Testis (tissue), 3 donors: ENCODE measurements around the gene COQ9. TPM values are rescaled to one million over a fixed set of nuclear protein-coding genes. Genes with fewer than 3 reads are reported as not detected.

ENCODE experiments used
- DNase-seq: peaks from one replicate; pipeline ENCODE4 v3.0.0-alpha.2; 2019
- H3K27ac ChIP-seq, 2 donors: fragments of 200-600 bp; sonication (generic); one replicate each; pipeline ENCODE4 v1.5.1; 2019
- H3K27me3 ChIP-seq: fragments of 200-600 bp; sonication (generic); one replicate; pipeline ENCODE4 v1.5.1; 2019
- H3K36me3 ChIP-seq: fragments of 200-600 bp; sonication (generic); one replicate; pipeline ENCODE4 v1.5.1; 2017; ENCODE audit warnings: low read depth; ENCODE audit errors: missing control alignments
- H3K4me1 ChIP-seq: fragments of 200-600 bp; sonication (generic); one replicate; pipeline ENCODE4 v1.5.1; 2019
- H3K4me3 ChIP-seq, 2 donors: fragments of 200-600 bp; sonication (generic); one replicate each; pipeline ENCODE4 v1.5.1; 2017 to 2019
- H3K9me3 ChIP-seq: fragments of 200-600 bp; sonication (generic); one replicate; pipeline ENCODE4 v1.5.1; 2017
- CTCF ChIP-seq, 3 experiments: fragments of 450-650 bp in 2 of 3; fragments of 200-600 bp in 1 of 3; sonication (generic) in 1 of 3; IDR thresholded peaks; one replicate each; pipeline ENCODE4 v1.5.1; 2016 to 2019; ENCODE audit warnings: antibody characterized with exemption in 3 of 3, mild to moderate bottlenecking in 2 of 3, moderate library complexity in 1 of 3
- POLR2A ChIP-seq: fragments of 450-650 bp; IDR thresholded peaks from one replicate; pipeline ENCODE4 v1.6.1; 2017; ENCODE audit warnings: antibody characterized with exemption, mild to moderate bottlenecking, moderate library complexity
- WGBS, 2 donors: methylation state at CpG; one replicate each; pipeline ENCODE4 v1.1.5; 2018; 5-methylcytosine and 5-hydroxymethylcytosine counted together
- intact Hi-C: fragments of 100-400 bp; cut with DNase I; formaldehyde crosslinking; loops from one replicate; pipeline ENCODE4 v1.15.1; 2023; ENCODE audit warnings: low total_unique reads
- polyA plus RNA-seq: library from polyadenylated mRNA; stranded (reverse); fragments of 350-450 nt; fragmentation: Illumina TruSeq; extraction: RNeasy Lipid Tissue Mini Kit (QIAGEN cat#74804); gene quantifications from one replicate; pipeline ENCODE4 v1.2.3, GENCODE V29; 2014; ENCODE audit warnings: low read depth, low replicate concordance; ENCODE audit not compliant: insufficient read depth
- total RNA-seq, 2 donors: library from RNA; depleted of rRNA; stranded (reverse); fragments of >200 nt; gene quantifications; one replicate each; pipeline ENCODE4 v1.2.3, GENCODE V29; 2016

Gene COQ9
- total and polyA plus RNA-seq, 3 donors from 2014 or later: 74.1 to 93.5 (median 77.1) TPM

- Histone ChIP-seq H3K4me1 (no peaks in the 10 kb centered on the region), H3K27ac (no peak overlapping the region), H3K27me3 (no peaks in the 10 kb centered on the region), H3K4me3 (no peak overlapping the region), H3K36me3 (no peaks in the 10 kb centered on the region), H3K9me3 (no peaks in the 10 kb centered on the region)
- DNase-seq: no peak
- TF ChIP-seq CTCF (IDR thresholded peaks at IDR 0.05) (no peak), POLR2A (no peak)
- intact Hi-C loops: no loop called here
- 62 to 83% methylated on average over 3 of the region's 3 CpGs for WGBS, 2 donors
Measured at GRCh38 chr16:57405097-57405496, 42.2 kb upstream of the COQ9 start.

- H3K27ac ChIP-seq: no peak overlapping the region
- TF ChIP-seq CTCF (IDR thresholded peaks at IDR 0.05): no peak
- TF ChIP-seq POLR2A: no peak
- H3K4me1 ChIP-seq: no peaks in the 10 kb centered on the region
- no peaks in the 10 kb centered on the region for H3K36me3 ChIP-seq
- H3K9me3 ChIP-seq: no peaks in the 10 kb centered on the region
- DNase-seq: no peak
- no peaks in the 10 kb centered on the region for H3K27me3 ChIP-seq
- intact Hi-C loops: no loop called here
- no peak overlapping the region for H3K4me3 ChIP-seq
- WGBS, 2 donors: 78 to 79% methylated on average over 2 of the region's 2 CpGs
Measured at GRCh38 chr16:57406881-57407280, 40.4 kb upstream of the COQ9 start.

DNA sequence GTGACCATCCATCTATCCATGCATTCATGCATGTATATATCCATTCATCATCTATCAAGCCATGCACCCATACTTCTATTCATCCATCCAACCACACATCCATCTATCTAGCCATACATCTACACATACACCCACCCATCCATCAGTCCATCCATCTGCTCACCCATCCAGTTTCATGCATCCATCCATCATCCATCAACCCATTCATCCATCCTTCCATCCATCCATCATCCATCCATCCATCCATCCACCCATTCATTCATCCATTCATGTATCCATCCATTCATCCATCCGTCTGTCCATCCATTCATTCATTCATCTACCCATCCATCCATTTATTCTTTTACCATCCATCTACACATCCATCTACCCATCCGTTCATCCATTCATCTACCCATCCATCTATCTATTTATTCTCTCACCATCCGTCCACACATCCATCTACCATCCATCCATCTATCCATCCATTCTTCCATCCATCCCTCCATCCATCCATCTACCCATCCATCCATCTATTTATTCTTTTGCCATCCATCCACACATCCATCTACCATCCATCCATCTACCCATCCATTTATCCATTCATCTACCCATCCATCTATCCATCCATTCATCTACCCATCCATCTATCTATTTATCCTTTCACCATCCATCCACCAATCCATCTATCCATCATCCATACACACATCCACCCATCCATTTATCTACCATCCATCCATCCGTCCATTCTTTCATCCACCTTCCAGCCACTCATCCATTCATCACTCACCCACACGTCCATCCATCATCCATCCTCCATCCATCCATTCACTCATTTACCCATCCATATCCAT is 39.5 kb upstream of the COQ9 start:
- DNase-seq: no peak
- Histone ChIP-seq H3K4me3 (no peak overlapping the region), H3K9me3 (no peaks in the 10 kb centered on the region), H3K4me1 (no peaks in the 10 kb centered on the region), H3K36me3 (no peaks in the 10 kb centered on the region), H3K27ac (no peak overlapping the region), H3K27me3 (no peaks in the 10 kb centered on the region)
- WGBS, 2 donors: 91 to 92% methylated on average over 5 of the region's 5 CpGs
- intact Hi-C loops: no loop called here
- TF ChIP-seq CTCF (IDR thresholded peaks at IDR 0.05) (no peak), POLR2A (no peak)

DNA sequence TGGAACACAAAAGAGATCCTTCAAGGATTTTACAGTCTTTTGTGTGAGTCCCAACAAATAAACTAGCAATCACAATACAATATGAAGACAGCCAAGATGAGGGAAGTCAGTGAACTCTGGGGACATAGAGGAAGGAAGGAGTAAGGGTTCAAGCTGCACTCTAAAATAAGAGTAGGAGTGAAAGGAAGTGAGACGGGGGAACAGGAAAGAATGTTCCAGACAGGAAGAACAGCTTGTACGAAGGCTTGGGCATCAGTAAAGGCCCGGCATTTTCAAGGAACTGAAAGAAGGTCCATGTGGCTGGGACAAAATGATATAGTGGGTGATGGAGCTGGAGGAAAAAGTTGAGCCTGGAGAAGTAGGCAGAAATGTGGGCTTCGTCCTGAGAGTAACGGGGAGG is 38.2 kb upstream of the COQ9 start:
- Histone ChIP-seq H3K4me1 (no peaks in the 10 kb centered on the region), H3K36me3 (no peaks in the 10 kb centered on the region), H3K4me3 (no peak overlapping the region), H3K9me3 (no peaks in the 10 kb centered on the region), H3K27me3 (no peaks in the 10 kb centered on the region), H3K27ac (no peak overlapping the region)
- intact Hi-C loops: no loop called here
- TF ChIP-seq CTCF (IDR thresholded peaks at IDR 0.05) (no peak), POLR2A (no peak)
- WGBS, 2 donors: 66 to 69% methylated on average over 5 of the region's 5 CpGs
- DNase-seq: no peak
